Lower lobe of right lung (tissue), 2 donors: ENCODE measurements around the gene SDK1. TPM values are rescaled to one million over a fixed set of nuclear protein-coding genes. Genes with fewer than 3 reads are reported as not detected.
"Not testable (repeated sequence)": the region's sequence is repeated elsewhere in the genome, so short reads cannot be mapped to it uniquely, and the experiment has no call there.

Experiments used
- ATAC-seq, 2 donors: fragments of 200-7000 bp; cut with Tn5 transposase; one replicate each; pipeline ENCODE4 v1.9.1; 2020 to 2022; ENCODE audit warnings: mild to moderate bottlenecking in 2 of 2, moderate library complexity in 2 of 2
- DNase-seq: peaks from one replicate; pipeline ENCODE4 v3.0.0-alpha.2; 2020
- H3K27ac ChIP-seq: fragments of 200-600 bp; one replicate; pipeline ENCODE4 v1.8.0; 2022
- H3K27me3 ChIP-seq: fragments of 200-600 bp; one replicate; pipeline ENCODE4 v1.8.0; 2022; ENCODE audit warnings: low read depth
- H3K36me3 ChIP-seq: fragments of 200-600 bp; one replicate; pipeline ENCODE4 v1.8.0; 2022; ENCODE audit warnings: mild to moderate bottlenecking
- H3K4me1 ChIP-seq: fragments of 200-600 bp; one replicate; pipeline ENCODE4 v1.8.0; 2022
- H3K4me3 ChIP-seq: fragments of 200-600 bp; one replicate; pipeline ENCODE4 v1.8.0; 2022; ENCODE audit warnings: mild to moderate bottlenecking
- H3K9me3 ChIP-seq: fragments of 200-600 bp; one replicate; pipeline ENCODE4 v1.8.0; 2022
- CTCF ChIP-seq: fragments of 200-600 bp; IDR thresholded peaks from one replicate; pipeline ENCODE4 v1.8.0; 2022; ENCODE audit warnings: antibody characterized with exemption, mild to moderate bottlenecking
- intact Hi-C: fragments of 100-400 bp; cut with DNase I; formaldehyde crosslinking; loops from one replicate; pipeline ENCODE4 v1.11.0; 2022
- total RNA-seq: library from RNA; stranded (reverse); fragmentation: NEBNext Ultra II Directional; extraction: Animal tissue kit (Norgen Biotek cat#: 25700); gene quantifications from one replicate; pipeline ENCODE4 v1.2.1, GENCODE V29; 2021
- donor health status: DM: no; HTN: yes; CAD: no; lungs with severe emphysema.

Gene SDK1
- total RNA-seq, 1 donor from 2014 or later = 10.0 TPM

GRCh38 chr7:3748389-3748788 is 447.3 kb downstream of the SDK1 start:
- DNase-seq = no peak
- intact Hi-C loops = no loop called here

DNA sequence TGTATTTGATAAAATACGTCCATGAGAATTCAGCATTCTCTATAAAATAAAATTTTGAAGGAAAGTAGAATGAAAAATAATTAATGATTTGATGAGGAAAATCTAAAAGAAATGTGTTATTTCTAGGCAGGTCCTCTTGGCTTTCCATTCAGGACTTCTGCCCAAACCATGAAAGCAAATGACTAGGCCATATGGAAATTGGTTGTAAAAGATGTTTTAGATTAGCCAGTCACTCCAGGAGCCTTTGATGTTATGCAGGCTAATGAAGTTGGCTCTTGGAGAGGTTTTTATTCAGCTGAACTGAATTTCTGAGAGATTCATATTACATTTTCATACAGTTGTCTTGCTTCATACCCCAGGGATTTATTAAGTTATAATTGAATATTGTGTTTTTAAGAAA is 452.8 kb downstream of the SDK1 start:
- Histone ChIP-seq H3K27me3 (no peaks in the 10 kb centered on the region), H3K9me3 (no peaks in the 10 kb centered on the region), H3K4me3 (no peak overlapping the region), H3K4me1 (no peaks in the 10 kb centered on the region), H3K36me3 (no peaks in the 10 kb centered on the region), H3K27ac (no peak overlapping the region)
- ATAC-seq (no peak), DNase-seq (no peak)
- intact Hi-C loops = no loop called here
- TF ChIP-seq CTCF = no peak

More at GRCh38 chr7:3748389-3748788, 447.3 kb downstream of the SDK1 start:
- Histone ChIP-seq H3K27me3 (no peaks in the 10 kb centered on the region), H3K9me3 (no peaks in the 10 kb centered on the region), H3K4me3 (no peak overlapping the region), H3K27ac (no peak overlapping the region), H3K36me3 (no peaks in the 10 kb centered on the region), H3K4me1 (no peaks in the 10 kb centered on the region)
- no peak for TF ChIP-seq CTCF
- ATAC-seq = no peak

- no peak overlapping the region for H3K4me3 ChIP-seq
- peak; percentile 56 to 61 for ATAC-seq
- H3K4me1 ChIP-seq = no peaks in the 10 kb centered on the region
- no peaks in the 10 kb centered on the region for H3K27me3 ChIP-seq
- H3K27ac ChIP-seq = peak overlapping the region; percentile 27
- intact Hi-C loops = no loop called here
- H3K9me3 ChIP-seq = no peaks in the 10 kb centered on the region
- DNase-seq = no peak
- TF ChIP-seq CTCF = no peak
- no peaks in the 10 kb centered on the region for H3K36me3 ChIP-seq
Observed at GRCh38 chr7:3754493-3755341, 453.7 kb downstream of the SDK1 start.

DNA sequence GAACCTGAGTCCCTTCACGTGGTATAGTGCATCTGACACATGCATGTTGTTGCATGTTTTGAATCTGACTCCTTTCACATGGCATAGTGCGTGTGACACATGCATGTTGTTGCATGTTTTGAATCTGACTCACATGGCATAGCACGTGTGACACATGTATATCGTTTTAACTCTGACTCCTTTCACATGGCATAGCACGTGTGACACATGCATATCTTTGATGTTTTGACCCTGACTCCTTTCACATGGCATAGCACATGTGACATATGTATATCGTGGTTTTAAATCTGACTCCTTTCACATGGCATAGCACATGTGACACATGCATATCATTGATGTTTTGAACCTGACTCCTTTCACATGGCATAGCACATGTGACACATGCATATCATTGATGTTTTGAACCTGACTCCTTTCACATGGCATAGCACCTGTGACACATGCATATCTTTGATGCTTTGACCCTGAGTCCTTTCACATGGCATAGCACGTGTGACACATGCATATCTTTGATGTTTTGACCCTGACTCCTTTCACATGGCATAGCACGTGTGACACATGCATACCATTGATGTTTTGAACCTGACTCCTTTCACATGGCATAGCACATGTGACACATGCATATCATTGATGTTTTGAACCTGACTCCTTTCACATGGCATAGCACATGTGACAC is 454.9 kb downstream of the SDK1 start:
- H3K4me3 ChIP-seq, ATAC-seq, H3K27me3 ChIP-seq, intact Hi-C loops, H3K4me1 ChIP-seq, H3K27ac ChIP-seq, H3K9me3 ChIP-seq, DNase-seq, H3K36me3 ChIP-seq: not testable (repeated sequence)

DNA sequence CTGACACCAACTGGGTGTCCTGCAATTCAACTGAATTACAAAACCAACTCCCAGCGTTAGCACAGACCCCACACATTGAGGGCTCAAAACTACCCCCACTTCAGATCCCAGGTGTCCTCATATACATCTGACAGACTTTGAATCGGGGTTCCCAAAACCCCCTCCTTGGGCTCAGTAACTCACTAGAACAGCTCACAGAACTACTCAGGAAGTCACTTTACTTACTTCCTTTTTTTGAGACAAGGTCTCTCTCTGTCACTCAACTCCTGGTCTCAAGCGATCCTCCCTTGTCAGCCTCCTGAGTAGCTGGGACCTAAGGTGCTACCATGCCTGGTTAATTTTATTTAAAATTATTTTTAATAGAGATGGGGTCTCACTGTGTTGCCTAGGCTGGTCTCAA is 456.0 kb downstream of the SDK1 start:
- TF ChIP-seq CTCF = no peak
- no peaks in the 10 kb centered on the region for H3K36me3 ChIP-seq
- no peak for ATAC-seq
- no peaks in the 10 kb centered on the region for H3K4me1 ChIP-seq
- no peak overlapping the region for H3K4me3 ChIP-seq
- no peaks in the 10 kb centered on the region for H3K27me3 ChIP-seq
- no peak overlapping the region for H3K27ac ChIP-seq
- DNase-seq = no peak
- intact Hi-C loops = no loop called here
- H3K9me3 ChIP-seq = no peaks in the 10 kb centered on the region

DNA sequence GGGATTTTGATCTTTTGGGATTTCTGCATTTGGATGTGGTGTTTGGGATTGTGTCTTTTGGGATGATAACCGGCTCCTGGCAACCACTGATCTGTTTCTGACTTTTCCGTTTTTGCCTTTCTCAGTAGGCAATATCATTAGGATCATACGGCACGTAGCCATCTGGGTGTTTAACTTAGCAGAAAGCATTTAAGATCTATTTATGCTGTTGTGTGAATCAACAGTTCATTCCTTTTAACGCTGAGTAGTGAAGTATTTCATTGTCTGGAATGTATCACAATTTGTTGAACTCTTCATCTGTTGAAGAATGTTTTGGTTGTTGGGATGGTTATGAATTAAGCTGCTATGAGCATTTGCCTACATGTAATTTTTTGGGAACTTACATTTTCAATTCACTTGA is 459.6 kb downstream of the SDK1 start:
- ATAC-seq (no peak), DNase-seq (no peak)
- Histone ChIP-seq H3K9me3 (no peaks in the 10 kb centered on the region), H3K27ac (no peak overlapping the region), H3K4me3 (no peak overlapping the region), H3K27me3 (no peaks in the 10 kb centered on the region), H3K4me1 (no peaks in the 10 kb centered on the region), H3K36me3 (no peaks in the 10 kb centered on the region)
- no peak for TF ChIP-seq CTCF
- intact Hi-C loops = no loop called here
